ENCODE measurements around the gene SNTN.

The SNTN gene

DNA sequence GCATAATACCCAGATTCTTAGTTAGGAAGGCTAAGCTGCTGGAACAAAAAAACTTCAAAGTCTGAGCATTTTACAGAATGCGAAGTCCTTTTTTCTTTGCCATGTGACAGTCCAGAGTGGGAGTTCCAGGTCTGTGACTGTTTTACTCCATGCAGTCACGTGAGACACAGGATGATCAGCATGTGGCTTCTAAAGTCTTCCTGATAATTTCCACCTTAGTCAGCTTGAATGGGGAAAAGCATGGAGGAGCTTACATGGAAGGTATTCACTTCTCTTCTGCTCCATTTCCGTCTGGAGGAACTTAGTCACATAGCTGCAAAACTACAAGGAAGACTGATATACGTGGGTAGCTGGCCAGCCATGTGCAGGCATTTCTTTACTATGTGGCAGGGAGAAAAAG, 1.7 kb downstream of the SNTN start:
- Mint-ChIP-seq H3K4me1 (no peaks in the 10 kb centered on the region), H3K27me3 (no peaks in the 10 kb centered on the region), H3K9me3 (peaks cover 4% of the 10 kb centered on the region), H3K4me3 (no peak overlapping the region), H3K27ac (no peak overlapping the region), H3K36me3 (no peaks in the 10 kb centered on the region)
- DNase-seq (ENCODE audit: low spot score in 2 of 2) (no peak), ATAC-seq (ENCODE audit: low read depth) (no peak)

DNA sequence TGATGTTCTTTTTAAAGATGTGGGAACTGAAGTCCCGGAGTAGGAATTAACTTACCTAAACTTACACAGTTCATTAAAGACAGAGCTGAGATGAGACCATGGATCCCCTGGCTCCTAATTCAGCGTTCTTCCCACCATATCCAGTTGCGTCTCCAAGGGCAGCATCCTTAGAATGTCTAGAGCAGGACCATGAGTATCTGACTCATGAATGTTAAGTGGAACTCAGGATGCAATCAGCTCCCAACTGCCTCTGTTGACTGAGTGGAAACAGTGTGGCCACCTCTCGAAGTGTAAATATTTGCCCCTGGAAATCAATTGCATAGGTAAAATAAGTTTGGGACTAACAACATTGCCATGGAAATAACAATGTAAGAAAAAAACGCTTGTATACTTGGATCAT, 2.5 kb downstream of the SNTN start:
- DNase-seq (ENCODE audit: low spot score in 2 of 2) (no peak), ATAC-seq (ENCODE audit: low read depth) (no peak)
- Mint-ChIP-seq H3K4me1 (no peaks in the 10 kb centered on the region), H3K36me3 (no peaks in the 10 kb centered on the region), H3K27me3 (no peaks in the 10 kb centered on the region), H3K27ac (no peak overlapping the region), H3K4me3 (no peak overlapping the region), H3K9me3 (peaks cover 4% of the 10 kb centered on the region)

DNA sequence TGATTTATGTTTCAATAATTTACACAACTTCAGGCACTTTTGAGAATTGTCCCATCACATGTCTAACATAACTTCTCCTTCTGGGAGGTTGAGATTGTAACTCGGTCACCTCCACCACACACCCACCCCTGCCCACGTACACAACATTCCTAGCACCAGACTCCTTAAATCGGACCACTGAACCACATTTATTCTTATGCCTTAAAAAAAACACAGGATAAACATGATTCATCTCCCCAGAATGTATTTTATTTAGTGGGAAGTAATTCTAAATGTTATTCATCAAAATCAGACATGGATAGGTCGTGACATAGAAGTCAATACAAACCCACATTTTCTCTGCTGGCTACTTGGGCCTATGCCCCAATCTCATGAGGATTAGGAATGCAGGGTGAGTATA, 3.0 kb downstream of the SNTN start:
- no peak for DNase-seq (ENCODE audit: low spot score in 2 of 2)
- Mint-ChIP-seq H3K4me1 (no peaks in the 10 kb centered on the region), H3K9me3 (peaks cover 4% of the 10 kb centered on the region), H3K27ac (no peak overlapping the region), H3K36me3 (no peaks in the 10 kb centered on the region), H3K4me3 (no peak overlapping the region), H3K27me3 (no peaks in the 10 kb centered on the region)
- ATAC-seq (ENCODE audit: low read depth) = no peak

DNA sequence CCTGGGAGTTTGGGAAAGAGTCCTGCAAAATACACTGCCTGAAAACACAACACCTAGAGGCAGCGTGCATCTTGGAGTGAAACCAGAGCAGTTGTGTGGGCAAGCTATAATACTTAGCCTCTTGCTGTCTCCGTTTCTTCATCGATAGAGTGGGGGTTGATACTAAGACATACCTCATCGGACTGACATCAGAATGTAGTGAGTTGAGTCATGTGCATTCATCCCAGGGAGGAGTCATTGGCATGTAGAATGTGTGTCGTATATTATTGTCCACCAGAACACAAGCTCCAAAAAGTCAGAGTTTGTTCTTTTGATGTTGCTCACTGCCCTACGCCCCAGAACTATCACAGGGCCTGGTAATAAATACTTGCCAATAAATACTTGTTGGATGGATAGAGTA, 4.3 kb downstream of the SNTN start:
- H3K9me3 Mint-ChIP-seq = peaks cover 4% of the 10 kb centered on the region
- no peaks in the 10 kb centered on the region for H3K36me3 Mint-ChIP-seq
- H3K4me3 Mint-ChIP-seq = no peak overlapping the region
- DNase-seq (ENCODE audit: low spot score in 2 of 2) (no peak), ATAC-seq (ENCODE audit: low read depth) (no peak)
- no peaks in the 10 kb centered on the region for H3K27me3 Mint-ChIP-seq
- no peak overlapping the region for H3K27ac Mint-ChIP-seq
- H3K4me1 Mint-ChIP-seq = no peaks in the 10 kb centered on the region

DNA sequence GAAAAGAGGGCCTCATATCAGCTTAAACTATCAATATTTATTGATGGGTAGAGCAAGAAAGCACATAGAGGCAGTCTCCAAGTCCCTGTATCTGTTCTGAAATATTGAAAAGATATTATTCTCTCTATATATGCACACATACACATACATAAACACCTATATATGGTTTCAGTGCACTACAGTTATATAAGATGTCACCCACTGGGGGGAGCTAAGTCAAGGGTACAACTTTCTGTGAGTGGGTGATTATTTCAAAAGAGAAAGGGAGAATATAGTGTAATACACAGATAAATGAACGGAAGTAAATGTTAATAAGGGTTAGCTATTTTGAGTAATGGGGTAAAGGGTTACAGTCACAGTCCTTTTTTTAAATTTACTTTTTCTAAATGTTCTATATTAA, 8.8 kb downstream of the SNTN start:
- Mint-ChIP-seq H3K4me3 (no peak overlapping the region), H3K9me3 (no peaks in the 10 kb centered on the region), H3K27me3 (no peaks in the 10 kb centered on the region), H3K4me1 (no peaks in the 10 kb centered on the region), H3K27ac (no peak overlapping the region), H3K36me3 (no peaks in the 10 kb centered on the region)
- no peak for DNase-seq (ENCODE audit: low spot score in 2 of 2)
- no peak for ATAC-seq (ENCODE audit: low read depth)

- Mint-ChIP-seq H3K27ac (no peak overlapping the region), H3K4me1 (no peaks in the 10 kb centered on the region), H3K36me3 (no peaks in the 10 kb centered on the region), H3K4me3 (no peak overlapping the region), H3K9me3 (no peaks in the 10 kb centered on the region), H3K27me3 (no peaks in the 10 kb centered on the region)
- no peak for DNase-seq (ENCODE audit: low spot score in 2 of 2)
- ATAC-seq (ENCODE audit: low read depth) = no peak
These were observed 9.5 kb downstream of the SNTN start for GRCh38 chr3:63662011-63662410.

- ATAC-seq (ENCODE audit: low read depth) = no peak
- no peak for DNase-seq (ENCODE audit: low spot score in 2 of 2)
- H3K4me1 Mint-ChIP-seq = no peaks in the 10 kb centered on the region
- H3K4me3 Mint-ChIP-seq = no peak overlapping the region
- H3K36me3 Mint-ChIP-seq = no peaks in the 10 kb centered on the region
- no peaks in the 10 kb centered on the region for H3K9me3 Mint-ChIP-seq
- H3K27ac Mint-ChIP-seq = no peak overlapping the region
- no peaks in the 10 kb centered on the region for H3K27me3 Mint-ChIP-seq
These were observed 10.0 kb downstream of the SNTN start for GRCh38 chr3:63662500-63662899.

- Mint-ChIP-seq H3K27ac (no peak overlapping the region), H3K4me1 (no peaks in the 10 kb centered on the region), H3K36me3 (no peaks in the 10 kb centered on the region), H3K27me3 (peaks cover 4% of the 10 kb centered on the region), H3K9me3 (peaks cover under 1% of the 10 kb centered on the region), H3K4me3 (no peak overlapping the region)
- no peak for DNase-seq (ENCODE audit: low spot score in 2 of 2)
- no peak for ATAC-seq (ENCODE audit: low read depth)
These were observed 18.1 kb downstream of the SNTN start for GRCh38 chr3:63670544-63670943.

DNA sequence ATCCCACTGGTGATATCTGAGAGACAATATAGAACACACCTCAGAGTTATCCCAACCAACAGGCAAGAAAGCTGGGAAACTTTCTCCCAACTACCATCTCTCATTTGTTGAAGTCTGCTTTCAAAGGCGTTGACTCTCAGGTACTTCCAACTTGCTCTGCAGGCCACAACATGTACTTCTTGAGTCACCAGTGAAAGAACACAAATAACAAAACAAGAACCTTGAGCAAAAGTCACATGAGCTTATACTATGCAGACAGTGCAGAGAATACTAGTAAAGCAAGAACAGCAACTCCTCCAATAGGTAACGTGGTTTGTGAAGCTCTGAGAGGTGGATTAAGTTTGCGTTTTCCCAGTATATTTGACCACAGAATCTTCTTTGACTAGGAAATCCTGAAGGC, 20.6 kb downstream of the SNTN start:
- Mint-ChIP-seq H3K36me3 (no peaks in the 10 kb centered on the region), H3K4me3 (no peak overlapping the region), H3K27me3 (peaks cover 4% of the 10 kb centered on the region), H3K4me1 (no peaks in the 10 kb centered on the region), H3K9me3 (peaks cover 2% of the 10 kb centered on the region), H3K27ac (no peak overlapping the region)
- DNase-seq (ENCODE audit: low spot score in 2 of 2) (no peak), ATAC-seq (ENCODE audit: low read depth) (no peak)

DNA sequence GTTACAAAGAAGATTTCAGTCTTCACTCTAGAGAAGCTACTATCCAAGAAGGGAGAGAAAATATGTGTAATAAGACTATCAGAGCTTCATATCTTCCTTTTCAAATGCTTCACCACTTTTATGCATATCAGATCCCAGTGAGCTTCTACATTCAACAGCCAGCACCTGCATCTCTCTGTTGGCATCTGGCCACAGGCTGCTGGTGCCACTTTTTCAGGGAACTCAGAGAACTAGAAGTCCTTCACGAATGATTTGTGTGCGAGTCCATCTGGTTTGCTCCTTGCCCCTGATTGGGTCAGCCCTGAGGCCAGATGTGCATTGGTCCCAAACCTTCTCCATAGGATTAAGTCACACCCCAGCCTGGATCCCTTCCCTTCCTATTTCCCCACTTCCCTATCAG, 22.1 kb downstream of the SNTN start:
- no peak for ATAC-seq (ENCODE audit: low read depth)
- Mint-ChIP-seq H3K4me3 (no peak overlapping the region), H3K4me1 (no peaks in the 10 kb centered on the region), H3K36me3 (no peaks in the 10 kb centered on the region), H3K27me3 (peaks cover 4% of the 10 kb centered on the region), H3K9me3 (peaks cover 2% of the 10 kb centered on the region), H3K27ac (no peak overlapping the region)
- DNase-seq (ENCODE audit: low spot score in 2 of 2) = no peak

DNA sequence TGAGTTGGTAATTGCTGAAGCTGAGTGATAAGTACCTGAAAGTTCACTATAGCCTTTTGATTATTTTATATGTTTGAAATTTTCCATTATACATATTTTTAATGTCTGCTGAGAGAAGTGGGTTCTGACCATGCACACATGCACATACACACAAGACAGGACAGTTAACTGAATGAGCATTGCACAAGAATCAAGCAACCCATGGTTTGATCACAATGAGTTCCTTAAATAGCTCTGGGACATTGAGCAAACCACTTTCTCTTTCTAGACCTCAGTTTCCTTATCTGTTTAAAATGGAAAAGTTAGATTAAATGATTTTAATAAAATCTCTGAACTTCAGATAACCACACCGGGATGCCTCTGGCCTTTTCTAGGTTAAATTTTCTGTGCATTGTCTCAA, 26.7 kb downstream of the SNTN start:
- H3K27me3 Mint-ChIP-seq = no peaks in the 10 kb centered on the region
- H3K27ac Mint-ChIP-seq = no peak overlapping the region
- H3K4me3 Mint-ChIP-seq = no peak overlapping the region
- H3K36me3 Mint-ChIP-seq = no peaks in the 10 kb centered on the region
- peaks cover 2% of the 10 kb centered on the region for H3K9me3 Mint-ChIP-seq
- ATAC-seq (ENCODE audit: low read depth) (no peak), DNase-seq (ENCODE audit: low spot score in 2 of 2) (no peak)
- no peaks in the 10 kb centered on the region for H3K4me1 Mint-ChIP-seq

DNA sequence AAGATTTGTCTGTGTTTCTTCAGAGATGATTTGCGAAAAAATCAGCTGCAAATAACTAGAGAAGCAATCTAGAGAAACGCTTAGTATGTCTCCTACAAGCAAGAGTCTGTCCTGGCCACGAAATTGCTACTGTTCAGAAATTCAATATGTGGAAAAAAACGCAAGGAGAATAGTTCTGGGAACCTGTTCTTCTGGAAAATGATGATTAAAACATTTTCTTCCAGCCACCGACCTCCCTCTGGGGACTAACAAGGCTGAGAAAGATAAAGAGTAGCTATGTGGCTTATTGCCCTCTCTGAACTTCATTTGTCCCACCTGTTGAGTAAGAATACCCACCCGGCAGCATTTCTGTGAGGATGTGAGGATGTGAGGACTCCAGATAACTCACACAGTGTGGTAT, 31.6 kb downstream of the SNTN start:
- Mint-ChIP-seq H3K36me3 (no peaks in the 10 kb centered on the region), H3K4me3 (no peak overlapping the region), H3K27ac (no peak overlapping the region), H3K27me3 (peaks cover 4% of the 10 kb centered on the region), H3K9me3 (no peaks in the 10 kb centered on the region), H3K4me1 (no peaks in the 10 kb centered on the region)
- no peak for ATAC-seq (ENCODE audit: low read depth)
- no peak for DNase-seq (ENCODE audit: low spot score in 2 of 2)

GRCh38 chr3:63685340-63685739, 32.9 kb downstream of the SNTN start:
- no peak overlapping the region for H3K27ac Mint-ChIP-seq
- no peaks in the 10 kb centered on the region for H3K36me3 Mint-ChIP-seq
- ATAC-seq (ENCODE audit: low read depth) (no peak), DNase-seq (ENCODE audit: low spot score in 2 of 2) (no peak)
- H3K27me3 Mint-ChIP-seq = peaks cover 4% of the 10 kb centered on the region
- H3K4me3 Mint-ChIP-seq = no peak overlapping the region
- H3K9me3 Mint-ChIP-seq = no peaks in the 10 kb centered on the region
- no peaks in the 10 kb centered on the region for H3K4me1 Mint-ChIP-seq

- H3K27ac Mint-ChIP-seq = no peak overlapping the region
- ATAC-seq (ENCODE audit: low read depth) (no peak), DNase-seq (ENCODE audit: low spot score in 2 of 2) (no peak)
- no peaks in the 10 kb centered on the region for H3K4me1 Mint-ChIP-seq
- H3K27me3 Mint-ChIP-seq = peaks cover 7% of the 10 kb centered on the region
- no peaks in the 10 kb centered on the region for H3K36me3 Mint-ChIP-seq
- H3K4me3 Mint-ChIP-seq = no peak overlapping the region
- no peaks in the 10 kb centered on the region for H3K9me3 Mint-ChIP-seq
These were observed 35.1 kb downstream of the SNTN start for GRCh38 chr3:63687278-63688225.

DNA sequence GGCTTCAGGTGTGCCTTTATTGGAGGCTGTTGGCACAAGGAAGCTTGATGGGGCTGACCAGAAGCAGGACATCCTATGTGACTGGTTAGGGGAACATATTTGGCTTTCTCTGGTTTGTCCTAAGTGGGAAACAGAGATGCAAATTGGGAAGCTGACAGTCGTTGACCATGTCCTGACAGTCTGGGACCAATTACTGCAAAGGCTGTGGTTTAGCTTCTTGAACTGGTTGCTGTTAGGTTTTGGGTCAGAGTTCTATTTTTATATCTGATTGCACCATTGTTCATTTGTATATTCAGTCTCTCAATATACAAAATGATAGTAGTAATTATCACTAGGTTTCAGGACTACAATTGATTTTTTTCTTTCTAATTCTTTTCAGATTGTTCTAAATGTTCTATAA, 36.8 kb downstream of the SNTN start:
- Mint-ChIP-seq H3K9me3 (no peaks in the 10 kb centered on the region), H3K4me1 (no peaks in the 10 kb centered on the region), H3K27me3 (peaks cover 7% of the 10 kb centered on the region), H3K36me3 (no peaks in the 10 kb centered on the region), H3K4me3 (no peak overlapping the region), H3K27ac (no peak overlapping the region)
- ATAC-seq (ENCODE audit: low read depth) (no peak), DNase-seq (ENCODE audit: low spot score in 2 of 2) (no peak)

Data from memory B cell (primary cell).